SJCRH30 (cell line): Measurements from ENCODE around the gene DUSP21. TPM values are rescaled to one million over a fixed set of nuclear protein-coding genes. Genes with fewer than 3 reads are reported as not detected.
"Not testable (repeated sequence)": the region's sequence is repeated elsewhere in the genome, so short reads cannot be mapped to it uniquely, and the experiment has no call there.

Source experiments
- DNase-seq, 2 experiments: peaks; one replicate each; pipeline ENCODE4 v3.0.0-alpha.2; 2015 to 2020
- H3K27ac ChIP-seq: fragments of 250-450 bp; sonication (Bioruptor Pico); 2 replicates; pipeline ENCODE4 v1.5.1; 2020; ENCODE audit warnings: mild to moderate bottlenecking, moderate library complexity
- H3K27me3 ChIP-seq: fragments of 250-450 bp; sonication (Bioruptor Pico); 2 replicates; pipeline ENCODE4 v1.5.1; 2020; ENCODE audit warnings: mild to moderate bottlenecking, moderate library complexity
- H3K36me3 ChIP-seq: fragments of 250-450 bp; sonication (Bioruptor Pico); 2 replicates; pipeline ENCODE4 v1.5.1; 2020; ENCODE audit warnings: mild to moderate bottlenecking, moderate library complexity
- H3K4me1 ChIP-seq: fragments of 250-450 bp; sonication (Bioruptor Pico); 2 replicates; pipeline ENCODE4 v1.5.1; 2020; ENCODE audit warnings: mild to moderate bottlenecking, moderate library complexity
- H3K4me3 ChIP-seq: fragments of 250-450 bp; sonication (Bioruptor Pico); 2 replicates; pipeline ENCODE4 v1.5.1; 2020; ENCODE audit warnings: mild to moderate bottlenecking, moderate library complexity
- H3K9me3 ChIP-seq: fragments of 250-450 bp; sonication (Bioruptor Pico); replicated peaks from 2 replicates; pipeline ENCODE4 v1.5.1; 2020; ENCODE audit warnings: mild to moderate bottlenecking, moderate library complexity
- total RNA-seq: library from RNA; depleted of rRNA; stranded (reverse); fragments of >200 nt; shearing (Covaris generic); gene quantifications from 2 replicates; pipeline ENCODE4 v1.2.3, GENCODE V29; 2014

DUSP21 gene
- total RNA-seq, 1 experiment from 2014 or later: not detected

DNA sequence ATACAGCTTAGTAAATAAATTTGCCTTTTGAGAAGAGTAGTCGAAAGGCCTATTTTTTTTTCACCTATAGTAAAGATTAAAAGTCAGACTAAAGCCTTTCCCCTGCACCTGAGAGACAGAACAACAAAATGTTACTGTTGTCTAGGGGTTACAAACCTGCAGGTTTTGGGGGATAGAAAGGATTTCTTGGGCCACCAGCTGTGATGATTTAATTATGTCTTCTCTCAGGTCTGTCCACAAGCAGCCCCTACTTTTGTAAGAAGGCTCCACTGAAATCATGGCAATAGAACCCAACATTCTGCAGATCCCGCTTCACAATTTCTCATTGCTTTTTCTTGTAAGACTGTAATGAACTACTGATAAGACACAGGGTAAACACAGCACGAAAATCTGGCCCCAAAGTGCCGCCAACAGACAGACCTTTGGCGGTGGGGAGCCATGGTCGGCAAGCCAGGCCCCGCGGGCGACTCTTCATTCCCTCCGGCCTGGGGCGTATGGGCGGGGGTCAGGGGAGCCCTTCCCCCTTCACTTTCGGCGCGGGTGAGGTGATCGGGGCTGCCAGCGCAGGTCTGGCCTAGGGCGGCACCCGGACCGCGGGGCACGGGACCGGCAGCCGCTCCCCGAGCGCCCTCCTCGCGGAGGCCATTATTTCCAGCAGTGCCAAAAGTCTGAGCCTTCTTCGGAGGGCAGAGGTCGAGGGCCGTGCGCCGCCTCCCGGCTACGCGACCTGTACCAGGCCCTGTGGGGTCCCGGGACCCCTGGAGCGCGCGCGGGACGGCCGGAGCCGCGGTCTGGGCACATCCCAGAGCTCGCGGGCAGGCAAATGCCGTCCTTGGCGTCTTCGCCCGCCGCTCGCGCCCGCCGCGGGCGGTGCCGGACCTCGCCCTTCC, 28.4 kb downstream of the DUSP21 start:
- Histone ChIP-seq H3K9me3 (no peaks in the 10 kb centered on the region), H3K27me3 (no peaks in the 10 kb centered on the region), H3K36me3 (no peaks in the 10 kb centered on the region), H3K4me1 (no peaks in the 10 kb centered on the region), H3K27ac (peak overlapping the region; percentile 91), H3K4me3 (peak overlapping the region; percentile 95)
- DNase-seq: peak in 1 of 2 experiments; percentile 35

DNA sequence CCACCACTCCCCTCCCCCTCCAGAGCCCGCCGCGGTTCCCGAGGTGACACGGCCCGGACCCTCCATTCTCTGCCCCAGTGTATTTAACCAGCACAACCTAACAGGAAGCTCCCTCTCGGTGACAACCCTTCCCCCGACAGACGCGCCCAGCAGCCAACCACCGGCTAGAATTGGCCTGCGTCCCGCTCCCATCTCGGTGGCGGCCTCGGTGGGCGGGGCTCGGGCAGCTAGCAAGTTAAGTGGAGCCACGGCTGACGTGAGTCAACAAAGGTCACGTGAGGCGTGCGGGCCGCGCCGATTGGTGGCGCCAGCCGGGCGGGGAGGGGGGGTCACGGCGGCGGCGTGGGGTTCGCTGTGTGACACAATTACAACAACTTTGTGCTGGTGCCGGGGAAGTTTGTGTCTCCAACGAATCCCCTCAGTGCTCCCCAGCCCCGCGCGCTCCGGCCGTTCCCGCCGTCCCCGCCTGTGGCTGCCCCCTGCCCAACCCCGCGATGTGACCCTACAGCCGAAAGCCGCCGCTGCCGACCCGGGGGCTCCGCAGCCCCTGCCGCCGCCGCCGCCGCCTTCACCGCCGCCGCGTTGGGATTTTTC, 29.1 kb downstream of the DUSP21 start, which contains the start of gene KDM6A:
Gene KDM6A, plus strand, starts transcription at position 368 of the 594 bp plus-strand sequence. CDS start 364 bp downstream, outside the sequence.
- Histone ChIP-seq H3K4me3 (peak within 1 kb of the TSS; percentile 95), H3K36me3 (no peaks in the 10 kb centered on the region), H3K27ac (peak within 1 kb of the TSS; percentile 91), H3K9me3 (no peaks in the 10 kb centered on the region), H3K4me1 (no peaks in the 10 kb centered on the region), H3K27me3 (no peaks in the 10 kb centered on the region)
- peak; percentile 91 to 93 for DNase-seq

DNA sequence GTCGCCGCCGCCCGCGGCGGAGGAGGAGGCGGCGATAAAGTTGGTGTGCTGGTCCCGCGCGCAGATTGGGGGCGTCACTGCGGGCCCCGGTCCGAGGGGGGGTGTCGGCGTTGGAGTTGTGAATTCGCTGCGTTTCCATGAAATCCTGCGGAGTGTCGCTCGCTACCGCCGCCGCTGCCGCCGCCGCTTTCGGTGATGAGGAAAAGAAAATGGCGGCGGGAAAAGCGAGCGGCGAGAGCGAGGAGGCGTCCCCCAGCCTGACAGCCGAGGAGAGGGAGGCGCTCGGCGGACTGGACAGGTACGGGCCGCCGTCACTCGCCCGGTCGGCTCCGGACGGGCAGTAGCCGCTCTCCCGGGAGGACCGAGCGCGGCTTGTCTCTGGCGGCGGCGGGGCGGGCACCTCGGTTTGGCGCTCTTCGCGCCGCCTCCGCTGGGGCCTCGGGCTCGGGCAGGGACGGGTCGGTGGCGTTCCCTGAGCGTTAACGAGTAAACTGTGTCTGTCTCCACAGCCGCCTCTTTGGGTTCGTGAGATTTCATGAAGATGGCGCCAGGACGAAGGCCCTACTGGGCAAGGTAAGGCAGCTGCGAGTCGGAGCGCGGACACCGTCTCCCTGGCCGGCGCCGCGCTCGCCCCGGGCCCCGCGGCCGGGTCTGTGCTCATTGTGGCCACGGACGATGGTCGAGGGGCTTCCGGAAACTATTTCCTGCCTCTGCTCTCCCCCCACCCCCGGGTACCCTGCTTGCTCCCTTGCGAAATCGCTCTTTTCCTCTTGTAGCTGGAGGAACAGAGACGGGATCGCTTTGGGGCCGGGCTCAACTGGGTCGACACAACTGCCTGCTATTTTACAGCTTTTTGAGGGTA, 29.8 kb downstream of the DUSP21 start:
- no peaks in the 10 kb centered on the region for H3K36me3 ChIP-seq
- H3K27me3 ChIP-seq: no peaks in the 10 kb centered on the region
- peak overlapping the region; percentile 95 for H3K4me3 ChIP-seq
- DNase-seq: peak; percentile 15 to 45
- H3K27ac ChIP-seq: peak overlapping the region; percentile 91
- H3K4me1 ChIP-seq: no peaks in the 10 kb centered on the region
- no peaks in the 10 kb centered on the region for H3K9me3 ChIP-seq

DNA sequence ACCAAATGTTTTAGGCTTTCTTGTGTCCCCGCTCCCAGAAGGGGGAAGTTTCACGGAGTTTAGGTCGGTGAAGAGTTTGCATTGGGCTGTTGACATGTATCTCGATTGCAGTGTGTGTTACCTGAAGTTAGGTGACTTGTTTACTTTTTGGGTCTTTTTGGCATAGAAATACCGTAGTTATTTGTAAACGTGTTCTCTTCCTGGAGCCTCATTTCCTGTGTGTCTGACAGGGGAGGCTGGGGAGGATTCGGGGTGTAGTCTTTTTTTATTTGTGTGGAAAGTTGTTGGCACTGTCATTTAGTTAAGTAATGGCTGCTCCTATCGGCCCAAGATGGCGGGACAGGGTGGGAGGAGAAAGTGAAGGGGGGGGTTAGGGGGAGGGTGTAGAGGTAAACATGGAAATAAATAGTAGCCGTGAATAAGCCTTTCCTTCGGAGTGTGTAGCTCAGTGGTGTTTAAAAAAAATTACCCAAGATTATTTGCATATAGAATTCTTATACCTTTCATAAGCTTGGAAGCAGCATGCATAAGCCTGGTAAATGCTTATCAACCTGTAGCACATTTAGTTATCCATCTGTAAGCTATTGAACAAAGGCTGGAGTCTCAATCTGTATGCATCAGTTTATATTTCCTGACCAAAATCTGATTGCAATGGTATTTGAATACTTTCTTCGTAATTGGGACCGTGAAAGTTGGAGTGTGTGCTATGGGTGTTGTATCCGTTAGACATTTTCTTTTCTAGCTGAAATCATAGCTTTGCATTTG, 30.8 kb downstream of the DUSP21 start:
- Histone ChIP-seq H3K27me3 (no peaks in the 10 kb centered on the region), H3K36me3 (no peaks in the 10 kb centered on the region), H3K27ac (peak overlapping the region; percentile 91), H3K4me1 (no peaks in the 10 kb centered on the region), H3K4me3 (peak overlapping the region; percentile 95), H3K9me3 (no peaks in the 10 kb centered on the region)
- peak; percentile 14 to 31 for DNase-seq

DNA sequence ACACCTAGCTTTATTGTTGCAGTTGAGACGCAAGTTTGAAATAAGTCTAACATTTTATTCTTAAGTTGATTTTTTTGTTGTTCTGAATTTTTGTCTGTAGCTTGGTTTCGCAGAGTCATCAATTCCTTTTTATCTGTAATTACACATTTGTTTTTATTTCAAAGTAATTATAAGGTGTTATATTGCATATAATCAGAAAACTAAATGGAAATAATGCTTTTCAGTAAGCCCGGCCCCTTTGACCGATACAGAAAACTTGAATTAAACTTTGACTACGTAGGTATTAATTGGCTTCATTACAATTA, 31.3 kb downstream of the DUSP21 start:
- Histone ChIP-seq H3K4me1 (no peaks in the 10 kb centered on the region), H3K36me3 (no peaks in the 10 kb centered on the region), H3K27me3 (no peaks in the 10 kb centered on the region), H3K9me3 (no peaks in the 10 kb centered on the region), H3K4me3 (peak overlapping the region; percentile 95), H3K27ac (no peak overlapping the region; the same call in 1 of the 2 replicates)
- DNase-seq: no peak

DNA sequence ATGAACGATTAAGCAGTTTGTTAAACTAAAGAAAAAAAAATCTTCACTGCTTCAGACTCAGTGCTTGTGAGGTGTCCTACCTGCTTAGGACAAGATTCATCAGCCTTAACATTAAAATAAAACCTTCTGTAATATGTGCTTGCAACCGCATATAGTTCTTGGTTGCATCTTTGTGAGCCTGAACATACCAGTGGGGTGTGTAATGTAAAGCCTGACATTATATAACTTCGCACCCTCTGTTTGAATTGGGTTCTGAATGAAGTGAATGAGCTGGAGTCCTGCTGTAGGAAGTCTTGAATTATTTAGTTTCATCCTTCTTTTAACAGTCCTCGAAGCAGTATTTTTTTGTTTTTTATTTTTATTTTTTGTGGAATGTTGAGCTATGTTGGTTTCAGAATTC, 32.3 kb downstream of the DUSP21 start:
- DNase-seq: no peak
- no peak overlapping the region for H3K4me3 ChIP-seq
- H3K27ac ChIP-seq: no peak overlapping the region
- H3K4me1 ChIP-seq: no peaks in the 10 kb centered on the region
- no peaks in the 10 kb centered on the region for H3K36me3 ChIP-seq
- H3K27me3 ChIP-seq: no peaks in the 10 kb centered on the region
- no peaks in the 10 kb centered on the region for H3K9me3 ChIP-seq

DNA sequence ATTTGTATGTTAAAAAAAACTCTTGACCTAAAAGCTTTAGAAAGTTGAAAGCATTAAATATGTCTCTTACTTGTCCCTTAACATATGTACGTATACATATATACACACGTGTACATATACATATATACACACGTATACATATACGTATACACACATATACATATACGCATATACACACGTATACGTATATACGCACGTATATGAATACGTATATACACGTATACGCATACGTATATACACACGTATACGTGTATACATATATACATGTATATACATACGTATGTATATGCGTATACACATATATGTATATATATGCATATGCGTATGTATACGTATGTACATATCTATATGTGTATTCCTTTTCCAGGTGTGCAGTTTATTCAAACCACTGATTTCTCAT, 32.9 kb downstream of the DUSP21 start:
- no peaks in the 10 kb centered on the region for H3K36me3 ChIP-seq
- H3K4me1 ChIP-seq: no peaks in the 10 kb centered on the region
- H3K4me3 ChIP-seq: no peak overlapping the region
- no peak for DNase-seq
- H3K27me3 ChIP-seq: no peaks in the 10 kb centered on the region
- no peak overlapping the region for H3K27ac ChIP-seq
- no peaks in the 10 kb centered on the region for H3K9me3 ChIP-seq

DNA sequence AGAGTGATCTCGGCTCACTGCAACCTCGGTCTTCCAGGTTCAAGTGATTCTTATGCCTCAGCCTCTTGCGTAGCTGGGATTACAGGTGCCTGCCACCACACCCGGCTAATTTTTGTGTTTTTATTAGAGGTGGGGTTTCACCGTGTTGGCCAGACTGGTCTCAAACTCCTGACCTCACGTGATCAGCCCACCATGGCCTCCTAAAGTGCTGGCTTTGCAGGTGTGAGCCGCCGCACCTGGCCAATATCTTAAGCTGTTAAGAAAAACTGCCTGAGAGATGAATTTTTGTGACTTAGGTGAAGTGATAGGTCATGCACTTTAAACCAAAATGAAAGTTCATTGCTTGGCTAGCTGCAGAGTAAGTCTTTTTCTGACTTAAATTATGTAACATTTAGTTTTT, 35.0 kb downstream of the DUSP21 start:
- H3K36me3 ChIP-seq: no peaks in the 10 kb centered on the region
- DNase-seq: no peak
- H3K27me3 ChIP-seq: no peaks in the 10 kb centered on the region
- H3K9me3 ChIP-seq: no peaks in the 10 kb centered on the region
- no peaks in the 10 kb centered on the region for H3K4me1 ChIP-seq
- H3K27ac ChIP-seq: no peak overlapping the region
- no peak overlapping the region for H3K4me3 ChIP-seq

DNA sequence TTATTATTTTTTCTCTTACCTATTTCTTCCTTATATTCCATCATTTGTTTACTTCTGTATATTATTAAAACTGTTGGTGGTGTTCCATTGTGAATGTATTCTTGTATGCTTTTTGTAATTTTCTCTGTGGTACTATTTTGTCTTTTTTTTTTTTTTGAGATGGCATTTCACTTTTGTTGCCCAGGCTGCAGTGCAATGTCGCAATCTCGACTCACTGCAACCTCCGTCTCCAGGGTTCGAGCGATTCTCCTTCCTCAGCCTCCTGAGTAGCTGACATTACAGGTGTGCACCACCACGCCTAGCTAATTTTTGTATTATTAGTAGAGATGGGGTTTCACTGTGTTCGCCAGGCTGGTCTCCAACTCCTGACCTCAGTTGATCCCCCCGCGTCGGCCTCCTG, 37.7 kb downstream of the DUSP21 start:
- H3K4me1 ChIP-seq: no peaks in the 10 kb centered on the region
- no peak overlapping the region for H3K4me3 ChIP-seq
- H3K9me3 ChIP-seq: no peaks in the 10 kb centered on the region
- no peaks in the 10 kb centered on the region for H3K36me3 ChIP-seq
- DNase-seq: no peak
- no peaks in the 10 kb centered on the region for H3K27me3 ChIP-seq
- no peak overlapping the region for H3K27ac ChIP-seq

DNA sequence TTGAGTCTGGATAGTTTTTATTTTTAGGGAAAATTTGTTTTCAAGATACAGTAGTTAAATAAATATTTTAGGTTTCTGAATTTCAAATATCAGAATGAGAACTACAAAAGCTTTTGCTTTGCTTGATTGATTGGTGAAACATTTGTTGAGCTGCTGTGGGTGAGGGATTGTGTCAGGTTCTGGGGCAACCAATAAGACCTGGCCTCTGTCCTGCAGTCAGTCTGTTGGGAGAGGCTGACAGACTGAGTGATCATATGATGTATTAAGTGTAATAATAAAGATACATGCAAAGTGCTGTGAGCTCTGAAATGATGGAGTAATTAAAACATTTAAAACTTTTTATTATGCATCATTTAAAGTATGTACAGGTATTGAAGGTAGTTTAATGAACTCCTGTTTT, 38.8 kb downstream of the DUSP21 start:
- no peak for DNase-seq
- Histone ChIP-seq H3K4me1 (no peaks in the 10 kb centered on the region), H3K4me3 (no peak overlapping the region), H3K36me3 (no peaks in the 10 kb centered on the region), H3K27ac (no peak overlapping the region), H3K27me3 (no peaks in the 10 kb centered on the region), H3K9me3 (no peaks in the 10 kb centered on the region)

DNA sequence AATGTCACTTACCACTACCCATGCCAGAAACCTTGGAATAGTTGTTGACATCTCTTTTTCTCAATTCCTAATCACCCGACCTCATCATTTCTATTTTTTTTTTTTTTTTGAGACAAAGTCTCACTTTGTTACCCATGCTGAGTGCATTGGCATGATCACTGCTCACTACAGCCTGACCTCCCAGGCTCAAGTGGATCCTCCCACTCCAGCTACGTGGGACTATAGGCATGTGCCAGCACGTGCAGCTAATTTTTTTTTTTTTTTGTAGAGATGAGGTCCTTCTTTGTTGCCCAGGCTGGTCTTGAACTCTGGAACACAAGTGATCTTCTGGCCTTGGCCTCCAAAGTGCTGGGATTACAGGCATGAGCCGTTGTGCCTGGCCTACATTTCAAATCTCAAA, 41.1 kb downstream of the DUSP21 start:
- DNase-seq: no peak
- Histone ChIP-seq H3K27me3 (no peaks in the 10 kb centered on the region), H3K36me3 (no peaks in the 10 kb centered on the region)

DNA sequence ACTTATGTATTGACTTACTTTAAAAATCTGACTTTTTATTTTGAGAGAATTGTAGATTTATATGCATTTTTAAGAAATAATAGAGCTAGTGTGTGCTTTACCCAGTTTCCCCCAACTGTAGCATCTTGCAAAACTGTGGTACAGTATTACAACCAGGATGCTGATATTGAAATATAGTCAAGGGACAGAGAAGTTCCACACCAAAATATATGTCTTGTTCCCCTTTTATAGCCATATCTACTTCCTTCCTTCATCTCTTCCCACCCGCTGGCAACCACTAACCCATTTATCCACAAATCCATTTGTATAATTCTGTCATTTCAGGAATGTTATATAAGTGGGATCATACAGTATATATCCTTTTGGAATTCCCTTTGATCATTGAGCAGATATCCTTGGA, 46.0 kb downstream of the DUSP21 start:
- Histone ChIP-seq H3K27ac (no peak overlapping the region), H3K9me3 (no peaks in the 10 kb centered on the region), H3K27me3 (no peaks in the 10 kb centered on the region), H3K36me3 (no peaks in the 10 kb centered on the region), H3K4me1 (no peaks in the 10 kb centered on the region), H3K4me3 (no peak overlapping the region)
- DNase-seq: no peak

More for the DNA sequence above, 41.1 kb downstream of the DUSP21 start:
- Histone ChIP-seq H3K27ac (no peak overlapping the region), H3K4me1 (no peaks in the 10 kb centered on the region), H3K9me3 (no peaks in the 10 kb centered on the region), H3K4me3 (no peak overlapping the region)

DNA sequence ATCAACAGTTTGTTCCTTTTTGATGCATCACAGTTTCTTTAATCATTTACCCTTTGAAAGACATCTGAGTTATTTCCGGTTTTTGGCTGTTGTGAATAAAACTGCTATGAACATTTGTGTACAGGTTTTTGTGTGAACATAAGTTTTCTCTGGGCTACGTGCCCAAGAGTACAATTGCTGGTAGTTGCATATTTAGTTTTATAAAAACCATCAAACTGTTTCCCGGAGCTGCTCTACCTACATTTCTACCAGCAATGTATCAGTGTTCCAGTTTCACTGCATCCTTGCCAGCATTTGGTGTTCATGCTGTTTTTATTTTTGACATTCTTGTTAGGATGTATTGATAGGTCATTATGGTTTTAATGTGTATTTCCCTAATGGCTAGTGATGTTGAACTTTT, 46.4 kb downstream of the DUSP21 start:
- no peaks in the 10 kb centered on the region for H3K36me3 ChIP-seq
- no peak overlapping the region for H3K4me3 ChIP-seq
- no peaks in the 10 kb centered on the region for H3K4me1 ChIP-seq
- H3K27ac ChIP-seq: no peak overlapping the region
- H3K9me3 ChIP-seq: no peaks in the 10 kb centered on the region
- no peak for DNase-seq
- no peaks in the 10 kb centered on the region for H3K27me3 ChIP-seq

DNA sequence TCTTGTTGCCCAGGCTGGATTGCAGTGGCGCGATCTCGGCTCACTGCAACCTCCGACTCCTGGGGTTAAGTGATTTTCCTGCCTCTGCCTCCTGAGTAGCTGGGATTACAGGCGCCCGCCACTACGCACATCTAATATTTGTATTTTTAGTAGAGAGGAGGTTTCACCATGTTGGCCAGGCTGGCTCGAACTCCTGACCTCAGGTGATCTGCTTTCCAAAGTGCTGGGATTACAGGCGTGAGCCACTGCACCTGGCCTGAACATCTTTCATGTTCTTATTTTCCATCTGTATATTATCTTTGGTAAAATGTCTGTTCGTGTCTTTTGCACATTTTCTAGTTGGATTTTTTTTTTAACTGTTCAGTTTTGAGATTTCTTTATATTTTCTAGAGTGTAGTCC, 46.9 kb downstream of the DUSP21 start:
- not testable (repeated sequence) for H3K27ac ChIP-seq, DNase-seq, H3K9me3 ChIP-seq, H3K4me3 ChIP-seq, H3K27me3 ChIP-seq, H3K36me3 ChIP-seq, H3K4me1 ChIP-seq
